HEK293 (cell line): Measurements from ENCODE around the gene CACNA1F.

Experiments
- BCL11A ChIP-seq: fragments of 450-650 bp; formaldehyde crosslinking; IDR thresholded peaks from 2 replicates; pipeline ENCODE4 v1.5.1; 2016; ENCODE audit warnings: low read depth, missing biosample characterization, missing genetic modification characterization
- CTCF ChIP-seq: fragments of 450-650 bp; formaldehyde crosslinking; IDR thresholded peaks from 2 replicates; pipeline ENCODE4 v1.5.1; 2016; ENCODE audit warnings: missing biosample characterization, missing genetic modification characterization
- GFI1B ChIP-seq: fragments of 450-650 bp; formaldehyde crosslinking; IDR thresholded peaks from 2 replicates; pipeline ENCODE4 v1.5.1; 2016; ENCODE audit warnings: missing biosample characterization, missing genetic modification characterization
- HOXC10 ChIP-seq: sonication (generic); formaldehyde crosslinking; IDR thresholded peaks from 2 replicates; pipeline ENCODE4 v1.8.1; 2023; ENCODE audit warnings: mild to moderate bottlenecking, missing genetic modification reagents
- MZF1 ChIP-seq: fragments of 450-650 bp; formaldehyde crosslinking; IDR thresholded peaks from 2 replicates; pipeline ENCODE4 v1.5.1; 2017; ENCODE audit warnings: missing biosample characterization, missing genetic modification characterization, borderline replicate concordance
- PBX3 ChIP-seq: sonication (generic); formaldehyde crosslinking; IDR thresholded peaks from 2 replicates; pipeline ENCODE4 v1.8.1; 2022; ENCODE audit warnings: mild to moderate bottlenecking, moderate library complexity, missing genetic modification reagents
- PRDM1 ChIP-seq: fragments of 450-650 bp; formaldehyde crosslinking; IDR thresholded peaks from 2 replicates; pipeline ENCODE4; 2016; ENCODE audit warnings: missing biosample characterization, missing genetic modification characterization
- PRDM10 ChIP-seq: fragments of 450-650 bp; formaldehyde crosslinking; IDR thresholded peaks from 2 replicates; pipeline ENCODE4 v1.5.1; 2016; ENCODE audit warnings: missing biosample characterization, missing genetic modification characterization
- PRDM2 ChIP-seq: fragments of 450-650 bp; formaldehyde crosslinking; IDR thresholded peaks from 2 replicates; pipeline ENCODE4 v1.5.1; 2016; ENCODE audit warnings: missing biosample characterization, missing genetic modification characterization, borderline replicate concordance
- YY1 ChIP-seq: fragments of 450-650 bp; formaldehyde crosslinking; IDR thresholded peaks from 2 replicates; pipeline ENCODE4 v1.5.1; 2018; ENCODE audit warnings: missing biosample characterization, missing genetic modification characterization
- ZBTB21 ChIP-seq: fragments of 450-650 bp; formaldehyde crosslinking; IDR thresholded peaks from 2 replicates; pipeline ENCODE4 v1.5.1; 2017; ENCODE audit warnings: missing biosample characterization, missing genetic modification characterization
- ZBTB49 ChIP-seq: fragments of 450-650 bp; formaldehyde crosslinking; IDR thresholded peaks from 2 replicates; pipeline ENCODE4 v1.5.1; 2016; ENCODE audit warnings: missing biosample characterization, missing genetic modification characterization, low read depth
- ZBTB8A ChIP-seq: fragments of 450-650 bp; formaldehyde crosslinking; IDR thresholded peaks from 2 replicates; pipeline ENCODE4 v1.5.1; 2016; ENCODE audit warnings: missing biosample characterization, missing genetic modification characterization
- ZIC2 ChIP-seq: fragments of 450-650 bp; formaldehyde crosslinking; IDR thresholded peaks from 2 replicates; pipeline ENCODE4 v1.5.1; 2016; ENCODE audit warnings: missing biosample characterization, missing genetic modification characterization
- ZNF19 ChIP-seq: fragments of 450-650 bp; formaldehyde crosslinking; IDR thresholded peaks from 2 replicates; pipeline ENCODE4; 2016; ENCODE audit warnings: missing biosample characterization, missing genetic modification characterization, low read depth
- ZNF214 ChIP-seq: fragments of 450-650 bp; formaldehyde crosslinking; IDR thresholded peaks from 2 replicates; pipeline ENCODE4 v1.5.1; 2017; ENCODE audit warnings: missing biosample characterization, mild to moderate bottlenecking, missing genetic modification characterization, borderline replicate concordance
- ZNF292 ChIP-seq: fragments of 450-650 bp; formaldehyde crosslinking; IDR thresholded peaks from 2 replicates; pipeline ENCODE4 v1.5.1; 2016; ENCODE audit warnings: low read depth, missing biosample characterization, missing genetic modification characterization, borderline replicate concordance
- ZNF555 ChIP-seq: fragments of 450-650 bp; formaldehyde crosslinking; conservative IDR thresholded peaks from 2 replicates; pipeline ENCODE4 v1.5.1; 2017; ENCODE audit warnings: missing biosample characterization, mild to moderate bottlenecking, missing genetic modification characterization, inconsistent platforms
- ZNF639 ChIP-seq: fragments of 450-650 bp; formaldehyde crosslinking; IDR thresholded peaks from 2 replicates; pipeline ENCODE4 v1.5.1; 2016; ENCODE audit warnings: missing biosample characterization, missing genetic modification characterization
- ZNF660 ChIP-seq: fragments of 450-650 bp; IDR thresholded peaks from 2 replicates; pipeline ENCODE4 v1.5.1; 2018; ENCODE audit warnings: missing biosample characterization, mild to moderate bottlenecking, missing genetic modification characterization
- ZNF747 ChIP-seq: fragments of 450-650 bp; formaldehyde crosslinking; IDR thresholded peaks from 2 replicates; pipeline ENCODE4 v1.5.1; 2016; ENCODE audit warnings: missing biosample characterization, missing genetic modification characterization
- ZNF830 ChIP-seq: fragments of 450-650 bp; IDR thresholded peaks from 2 replicates; pipeline ENCODE4 v1.5.0; 2018; ENCODE audit warnings: missing biosample characterization, missing genetic modification characterization, low read depth, mild to moderate bottlenecking, moderate library complexity

Gene CACNA1F

GRCh38 chrX:49155900-49156837 lies 77.0 kb downstream of the CACNA1F start (continued):
- TF ChIP-seq PBX3 (no peak), PRDM2 (tag by site-specific recombination) (no peak), GFI1B (tag by site-specific recombination) (no peak), ZNF660 (tag by site-specific recombination) (no peak), ZNF639 (tag by site-specific recombination) (no peak), ZBTB49 (tag by site-specific recombination) (no peak), PRDM1 (tag by site-specific recombination) (no peak), ZNF747 (tag by site-specific recombination) (no peak), ZBTB8A (peak; percentile 81), ZNF830 (no peak), ZIC2 (peak; percentile 71), BCL11A (tag by site-specific recombination) (peak; percentile 76), HOXC10 (CRISPR knock-in tag) (no peak), ZNF19 (tag by site-specific recombination) (no peak), ZNF292 (tag by site-specific recombination) (no peak), PRDM10 (peak; percentile 64), ZNF555 (no peak), ZBTB21 (no peak), ZNF214 (tag by site-specific recombination) (no peak), MZF1 (tag by site-specific recombination) (no peak), YY1 (tag by site-specific recombination) (no peak), CTCF (tag by site-specific recombination) (peak; percentile 88)
